Renal cortical epithelial cell (primary cell): Measurements from ENCODE around the gene MVD. TPM values are rescaled to one million over a fixed set of nuclear protein-coding genes. Genes with fewer than 3 reads are reported as not detected.
A peak's percentile ranks its signal among the peaks of the same experiment; 100 is the strongest.

Experiments
- DNase-seq: peaks from one replicate; pipeline ENCODE4 v3.0.0-alpha.2; 2011; ENCODE audit warnings: low read depth
- total RNA-seq: library from RNA; depleted of rRNA; stranded (reverse); fragments of >200 nt; gene quantifications from 2 replicates; pipeline ENCODE4 v1.2.3, GENCODE V29; 2014

The MVD gene
- total RNA-seq = 29.6 and 87.2 TPM in 2 replicates

DNA sequence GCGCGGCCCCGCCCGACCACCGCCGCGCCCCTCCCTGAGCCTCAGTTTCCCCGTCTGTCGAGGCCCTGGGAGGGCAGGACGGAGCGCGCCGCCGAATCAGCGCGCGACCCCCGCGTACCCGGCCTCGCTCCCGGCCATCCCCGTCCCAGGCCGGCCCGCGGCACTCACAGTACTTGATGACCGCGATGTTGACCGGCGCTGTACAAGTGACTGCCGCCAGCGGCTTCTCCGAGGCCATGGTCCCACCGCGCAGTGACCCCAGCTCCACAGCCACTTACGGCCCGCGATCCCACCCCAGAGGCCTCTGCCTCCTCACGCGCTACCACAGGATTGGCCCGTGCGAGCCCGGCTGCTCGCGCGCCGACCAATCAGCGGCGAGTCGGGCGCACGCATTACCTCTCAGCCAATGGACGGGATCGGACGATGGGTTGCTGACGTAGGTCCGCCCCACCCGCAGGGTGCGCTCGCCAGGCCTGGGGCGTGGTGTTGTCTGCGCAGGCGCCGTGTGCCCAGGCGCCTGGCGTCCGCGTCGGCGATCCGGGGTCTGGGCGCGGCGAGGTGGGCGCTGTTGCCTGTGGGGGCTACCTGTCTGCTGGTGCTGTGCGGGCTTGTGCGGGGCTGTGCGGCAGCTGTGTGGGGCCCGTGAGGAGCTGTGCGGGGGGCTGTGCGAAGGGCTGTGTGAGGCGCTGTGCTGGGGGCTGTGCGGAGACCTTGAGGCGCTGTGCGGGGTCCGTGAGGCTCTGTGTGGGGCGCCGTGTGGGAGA is at the start of gene MVD:
MVD (minus strand) TSS at position 249 of the 764 bp plus-strand sequence; CDS start at position 238, 11 bp downstream.
- peak; percentile 93 for DNase-seq

GRCh38 chr16:88712362-88712979 is 49.6 kb upstream of the MVD start:
- DNase-seq = no peak

GRCh38 chr16:88711750-88712340 is 49.0 kb upstream of the MVD start:
- DNase-seq = no peak

- DNase-seq = no peak
Observed at GRCh38 chr16:88710556-88710955, 47.7 kb upstream of the MVD start.

DNA sequence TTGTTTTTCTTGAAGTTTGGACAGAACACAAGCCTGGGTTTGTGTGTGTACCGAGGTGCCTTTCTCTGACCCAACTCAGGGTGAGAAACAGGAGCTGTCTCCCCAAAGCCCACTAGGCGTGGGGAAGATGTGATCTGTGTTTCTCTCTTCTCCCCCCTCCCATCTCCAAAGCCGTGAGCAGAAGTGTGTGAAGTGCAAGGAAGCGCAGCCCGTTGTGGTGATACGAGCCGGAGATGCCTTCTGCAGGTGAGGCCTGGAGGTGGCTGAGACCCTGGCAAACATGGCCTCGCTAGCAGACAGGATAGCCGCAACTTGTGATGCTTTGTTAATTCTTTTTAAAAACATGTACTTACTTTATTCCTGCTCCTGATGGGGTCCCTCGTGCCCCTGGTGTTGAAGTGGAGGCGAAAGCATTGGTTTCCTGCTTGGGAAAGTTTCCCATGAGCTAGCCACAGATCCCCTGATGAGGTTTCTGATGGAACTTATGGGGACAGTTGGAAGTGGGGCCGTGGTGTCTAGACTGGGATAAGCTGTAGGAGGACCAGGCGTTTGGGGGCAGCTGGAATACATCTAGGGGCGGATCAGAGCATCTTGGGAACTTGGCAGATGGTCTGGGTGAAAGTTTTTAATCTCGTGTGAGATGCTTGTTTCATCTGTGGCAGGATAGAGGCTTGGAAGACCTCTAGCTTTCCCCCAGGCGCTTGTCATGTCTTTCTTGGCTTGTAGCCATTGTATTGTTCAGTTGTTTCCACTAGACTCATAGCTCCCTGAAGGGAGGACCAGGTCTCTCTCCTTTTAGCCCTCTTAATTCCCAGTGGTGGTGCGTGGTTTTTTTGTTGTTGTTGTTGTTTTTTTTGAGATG is 44.3 kb upstream of the MVD start:
- DNase-seq = no peak

DNA sequence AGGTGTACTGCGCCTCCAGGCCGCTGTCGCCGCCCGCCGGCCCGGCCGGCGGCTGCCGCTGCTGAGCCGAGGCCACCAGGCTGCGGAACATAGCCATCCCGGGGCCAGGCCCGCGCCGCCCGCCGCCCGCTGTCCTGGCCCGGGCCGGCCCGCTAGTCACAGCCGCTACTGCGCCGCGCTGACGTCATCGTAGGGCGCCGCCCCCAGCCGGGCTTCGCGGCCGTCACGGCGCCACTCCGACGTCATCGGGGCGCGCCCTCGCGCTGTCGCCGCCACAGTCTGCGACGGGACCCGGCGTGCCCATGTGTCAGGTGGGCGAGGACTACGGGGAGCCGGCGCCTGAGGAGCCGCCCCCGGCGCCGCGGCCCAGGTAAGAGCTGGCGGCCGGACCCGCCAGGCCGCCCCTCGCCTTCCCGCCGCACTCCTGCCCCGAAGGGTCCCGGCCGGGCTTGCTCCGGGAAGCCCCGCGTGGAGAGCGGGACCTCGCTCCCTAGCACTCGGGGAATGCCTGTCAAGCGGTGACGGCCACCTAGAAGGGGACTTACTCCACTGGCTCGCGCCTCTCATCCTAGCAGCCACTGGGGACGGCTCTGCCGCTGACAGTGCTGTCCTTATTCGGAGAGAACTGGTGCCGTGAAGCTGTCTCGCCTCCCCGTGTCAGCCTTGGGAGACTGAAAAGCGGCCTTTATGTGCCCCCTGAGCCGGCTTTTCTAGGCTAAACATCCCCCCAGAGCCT is 43.5 kb upstream of the MVD start, which contains the start of the genes CTU2 and RNF166:
CTU2 (plus strand) TSS at position 275 of the 736 bp plus-strand sequence; CDS start at position 303, 28 bp downstream.
RNF166 (minus strand) TSS at position 180 of the 736 bp plus-strand sequence; CDS start at position 97, 83 bp downstream.
- peak; percentile 57 for DNase-seq

- DNase-seq = no peak
Observed at GRCh38 chr16:88705801-88706228, 42.9 kb upstream of the MVD start.

- DNase-seq = no peak
Observed at GRCh38 chr16:88705076-88705684, 42.3 kb upstream of the MVD start.

DNA sequence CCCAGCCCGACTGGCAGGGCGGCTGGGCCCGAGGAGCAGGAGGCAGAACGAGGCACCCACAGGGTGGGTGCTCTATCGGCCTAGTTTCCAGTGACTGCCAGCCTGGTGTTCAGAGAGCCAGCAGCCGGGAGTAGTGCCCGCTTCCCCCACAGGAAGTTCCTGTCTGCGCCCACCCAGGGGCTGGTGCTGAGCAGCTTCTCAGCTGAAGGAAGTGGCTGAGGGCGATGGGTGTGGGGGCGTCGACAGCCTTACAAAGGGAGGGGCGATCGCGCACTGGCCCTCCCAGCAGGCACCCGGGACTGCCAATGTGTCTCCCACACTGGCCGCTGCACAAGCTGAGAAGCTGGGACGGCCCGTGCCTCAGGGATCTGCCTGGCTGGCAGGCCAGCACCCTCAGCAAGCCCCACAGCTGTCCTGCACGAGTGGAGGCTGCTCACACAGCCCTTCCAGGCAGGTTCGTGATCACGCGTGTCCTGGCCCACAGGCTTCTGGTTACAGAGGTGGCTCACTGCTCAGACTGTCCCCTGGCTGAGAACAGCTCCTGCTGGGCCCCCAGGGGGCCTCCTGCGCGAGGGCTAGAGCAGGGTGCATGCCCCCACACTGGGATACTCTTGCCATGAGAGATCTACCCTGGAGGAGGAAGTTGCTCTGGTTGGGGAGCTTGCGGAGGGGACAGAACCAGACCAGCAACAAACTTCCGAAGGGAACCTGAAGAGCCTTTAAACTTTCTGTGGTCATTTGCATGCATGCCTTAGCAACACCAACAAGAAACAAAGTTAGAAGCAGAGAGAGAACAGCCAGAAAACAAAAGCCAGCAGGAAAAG is 40.8 kb upstream of the MVD start:
- DNase-seq = no peak

DNA sequence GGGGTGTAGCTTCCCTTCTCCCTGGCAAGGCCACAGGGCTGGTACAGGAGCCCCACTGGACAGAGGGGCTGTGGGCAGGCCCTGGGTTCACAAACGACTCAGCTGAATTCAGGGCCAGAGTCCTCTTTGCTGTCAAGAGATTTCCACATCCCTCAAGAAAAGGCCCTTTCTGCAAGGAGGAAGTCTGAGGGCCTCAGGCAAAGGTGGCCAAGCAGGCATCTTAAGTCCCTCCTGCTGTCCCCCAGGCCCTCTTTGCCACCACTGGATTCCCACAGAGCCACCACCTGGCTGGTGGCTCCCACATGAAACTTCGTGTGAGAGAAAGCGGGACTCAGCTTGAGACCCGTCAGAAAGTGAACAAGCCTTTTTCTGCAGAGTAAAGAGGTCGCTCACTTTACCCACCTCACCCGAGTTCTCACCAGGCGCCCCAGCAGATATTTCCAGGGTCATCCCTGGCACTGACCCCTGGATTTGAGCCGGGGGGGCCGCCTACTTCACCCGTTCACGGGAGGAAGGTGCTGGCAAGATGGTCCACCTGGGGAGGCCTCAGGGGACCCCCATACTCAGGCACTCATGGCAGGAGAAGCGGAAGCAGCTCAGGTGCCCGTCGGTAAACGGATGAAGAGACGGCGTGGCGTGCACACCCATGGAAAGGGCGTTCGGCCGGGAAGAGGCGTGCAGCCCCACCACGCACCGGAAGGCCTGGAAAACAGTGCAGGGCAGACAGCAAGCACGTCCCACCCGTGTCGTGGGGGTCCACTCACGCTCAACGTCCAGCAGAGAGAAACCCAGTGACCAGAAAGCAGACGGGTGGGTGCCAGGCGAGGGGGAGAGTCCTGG is 39.7 kb upstream of the MVD start:
- no peak for DNase-seq

- no peak for DNase-seq
Observed at GRCh38 chr16:88701581-88702370, 38.9 kb upstream of the MVD start.

GRCh38 chr16:88700636-88701482 is 38.0 kb upstream of the MVD start:
- peak; percentile 42 for DNase-seq

DNA sequence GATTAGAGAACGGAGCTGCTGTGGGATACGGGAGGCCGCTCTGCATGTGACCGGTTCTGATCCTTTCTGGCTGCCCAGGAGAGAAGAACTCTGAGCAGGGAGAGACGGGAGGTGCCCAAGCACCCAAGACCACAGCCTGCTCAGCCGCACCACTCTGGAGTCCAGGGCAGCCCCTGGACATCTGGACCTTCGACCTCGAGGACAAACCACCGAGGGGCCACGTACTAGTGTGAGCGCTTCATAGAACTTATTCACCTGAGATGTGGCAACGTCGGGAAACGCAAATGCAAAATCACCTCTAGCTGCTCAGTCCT is 37.4 kb upstream of the MVD start:
- DNase-seq = no peak

DNA sequence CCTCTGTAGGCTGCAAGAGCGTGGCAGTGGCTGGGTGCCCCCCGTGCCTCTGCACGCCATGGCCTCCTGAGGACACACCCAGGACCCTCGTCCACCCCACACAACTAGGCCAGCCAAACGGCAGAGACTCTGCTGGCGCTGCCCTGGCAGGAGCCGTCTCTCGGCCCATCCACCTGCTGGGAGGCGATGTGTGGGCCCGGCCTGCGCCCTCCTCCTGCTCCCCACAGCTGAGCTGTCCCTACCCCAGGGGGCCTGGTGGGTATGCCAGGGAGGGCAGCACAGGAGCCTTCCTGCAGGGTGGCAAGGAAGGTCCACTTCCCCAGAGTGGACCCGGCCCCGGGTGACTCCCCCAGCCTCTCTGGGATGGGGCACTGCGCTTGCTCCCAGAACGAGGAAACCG is 36.3 kb upstream of the MVD start:
- no peak for DNase-seq

- DNase-seq = no peak
Observed at GRCh38 chr16:88698646-88699045, 35.8 kb upstream of the MVD start.

DNA sequence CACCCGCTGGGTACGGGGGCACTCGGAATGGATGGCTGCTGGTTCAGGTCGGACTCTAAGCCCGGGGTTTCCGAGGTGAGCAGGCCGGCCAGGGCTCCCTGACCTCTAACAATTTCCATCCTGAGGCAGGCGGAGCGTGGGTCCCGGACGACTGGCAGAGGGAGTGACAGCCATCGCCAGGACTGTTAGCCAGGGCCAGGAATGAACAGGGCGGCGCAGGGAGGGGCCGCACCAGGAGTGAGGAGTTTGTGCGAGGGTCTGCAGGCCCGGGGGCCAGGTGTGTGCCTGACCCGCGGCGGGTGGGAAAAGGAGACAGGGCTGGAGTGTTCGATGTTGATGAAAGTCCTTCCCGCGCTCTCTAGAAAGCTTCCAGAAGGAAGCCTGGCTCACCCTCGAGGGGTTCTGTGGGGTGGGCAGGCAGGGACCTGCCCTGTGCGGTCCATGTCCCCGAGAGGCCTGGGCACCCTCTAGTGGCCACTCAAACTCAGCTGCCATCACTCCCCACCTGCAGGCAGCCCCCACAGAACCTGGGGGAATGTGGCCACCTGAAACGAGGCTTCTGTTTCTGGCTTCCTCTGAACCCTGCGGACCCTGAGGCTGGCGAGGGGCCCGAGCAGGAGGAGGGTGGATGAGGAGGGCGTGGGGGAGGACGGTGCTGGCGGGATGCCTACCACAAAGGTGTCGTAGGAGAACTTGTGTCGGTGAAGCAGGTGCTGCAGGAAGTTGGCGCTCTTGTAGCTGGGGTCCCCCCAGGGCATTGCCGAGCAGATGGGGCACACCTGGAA is 35.1 kb upstream of the MVD start:
- no peak for DNase-seq
